GM12872 (cell line): Measurements from ENCODE around the gene KLHL25.

ENCODE experiments used
- TF ChIP-seq, protein P1 (sequence below): IDR thresholded peaks from 3 replicates; pipeline ENCODE4 v1.5.1; 2011; ENCODE audit warnings: low read depth, mild to moderate bottlenecking, low read length, moderate library complexity; ENCODE audit not compliant: insufficient read depth

KLHL25 gene

GRCh38 chr15:85764649-85765277, 30.0 kb downstream of the KLHL25 start:
- TF ChIP-seq, protein P1, sequence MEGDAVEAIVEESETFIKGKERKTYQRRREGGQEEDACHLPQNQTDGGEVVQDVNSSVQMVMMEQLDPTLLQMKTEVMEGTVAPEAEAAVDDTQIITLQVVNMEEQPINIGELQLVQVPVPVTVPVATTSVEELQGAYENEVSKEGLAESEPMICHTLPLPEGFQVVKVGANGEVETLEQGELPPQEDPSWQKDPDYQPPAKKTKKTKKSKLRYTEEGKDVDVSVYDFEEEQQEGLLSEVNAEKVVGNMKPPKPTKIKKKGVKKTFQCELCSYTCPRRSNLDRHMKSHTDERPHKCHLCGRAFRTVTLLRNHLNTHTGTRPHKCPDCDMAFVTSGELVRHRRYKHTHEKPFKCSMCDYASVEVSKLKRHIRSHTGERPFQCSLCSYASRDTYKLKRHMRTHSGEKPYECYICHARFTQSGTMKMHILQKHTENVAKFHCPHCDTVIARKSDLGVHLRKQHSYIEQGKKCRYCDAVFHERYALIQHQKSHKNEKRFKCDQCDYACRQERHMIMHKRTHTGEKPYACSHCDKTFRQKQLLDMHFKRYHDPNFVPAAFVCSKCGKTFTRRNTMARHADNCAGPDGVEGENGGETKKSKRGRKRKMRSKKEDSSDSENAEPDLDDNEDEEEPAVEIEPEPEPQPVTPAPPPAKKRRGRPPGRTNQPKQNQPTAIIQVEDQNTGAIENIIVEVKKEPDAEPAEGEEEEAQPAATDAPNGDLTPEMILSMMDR, result no peak

GRCh38 chr15:85763673-85764633, 30.8 kb downstream of the KLHL25 start:
- TF ChIP-seq, protein P1, result no peak

GRCh38 chr15:85763157-85763556, 31.6 kb downstream of the KLHL25 start:
- TF ChIP-seq, protein P1, result no peak

DNA sequence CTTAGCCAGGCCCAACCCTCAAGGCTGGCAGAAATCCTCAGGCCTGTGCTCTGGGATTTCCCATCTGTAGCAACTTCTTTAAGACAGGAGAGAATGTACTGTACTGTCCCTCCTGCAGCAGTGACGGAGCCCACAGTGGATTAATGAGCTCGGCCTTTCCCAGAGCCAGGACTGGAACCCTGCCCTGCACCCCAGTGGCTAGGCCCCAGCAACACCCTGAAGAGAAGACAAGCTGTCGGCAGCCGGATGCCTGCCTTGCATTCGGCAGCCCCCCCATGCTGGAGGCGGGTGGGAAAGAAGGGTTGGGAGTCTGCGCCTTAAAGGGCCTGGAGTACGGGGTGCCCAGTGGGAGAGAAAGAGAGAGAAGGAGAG, 32.0 kb downstream of the KLHL25 start:
- TF ChIP-seq, protein P1, result no peak

GRCh38 chr15:85762039-85762755, 32.5 kb downstream of the KLHL25 start:
- TF ChIP-seq, protein P1, result no peak

DNA sequence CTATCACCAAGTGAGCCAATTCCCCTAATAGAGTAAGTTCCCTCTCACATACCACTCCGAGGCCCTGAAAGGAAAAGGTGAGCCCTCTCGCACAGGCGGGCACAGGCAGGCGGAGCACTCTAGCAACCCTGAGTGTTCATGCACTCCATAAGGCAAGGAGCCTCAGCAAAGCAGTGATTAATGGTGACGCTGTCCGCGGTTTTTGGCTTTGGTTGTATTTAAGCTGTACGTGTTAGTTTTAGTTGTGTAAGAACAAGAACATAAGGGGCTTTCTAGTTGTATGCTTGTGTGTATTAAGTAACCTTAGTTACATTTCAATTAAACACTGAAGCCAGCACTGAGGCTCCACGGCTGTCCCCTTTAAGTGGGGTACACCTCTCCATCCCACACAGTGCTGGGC, 33.1 kb downstream of the KLHL25 start:
- TF ChIP-seq, protein P1, result no peak
